Small intestine (tissue), 7 donors: ENCODE measurements around the gene VLDLR. TPM values are rescaled to one million over a fixed set of nuclear protein-coding genes. Genes with fewer than 3 reads are reported as not detected.
A peak's percentile ranks its signal among the peaks of the same experiment; 100 is the strongest.

Source experiments
- DNase-seq, 2 donors: peaks; one replicate each; pipeline versions ENCODE4 v3.0.0 to v3.0.0-alpha.2; 2013
- FAIRE-seq: peaks from 2 replicates; lab custom pipeline; 2012; peaks lifted over from hg19 to GRCh38; lab: Jason Lieb, UNC
- H3K27ac ChIP-seq, 3 donors: one replicate each; pipeline ENCODE4 v1.5.1; 2013; ENCODE audit warnings: low read length in 2 of 3, mild to moderate bottlenecking in 2 of 3, control low read depth in 1 of 3, inconsistent platforms in 1 of 3, low read depth in 1 of 3, moderate library complexity in 1 of 3
- H3K27me3 ChIP-seq, 3 donors: one replicate each; pipeline ENCODE4 v1.6.1; 2013; ENCODE audit warnings: low read length in 3 of 3, inconsistent platforms in 1 of 3; ENCODE audit not compliant: control insufficient read depth in 3 of 3, insufficient read depth in 3 of 3
- H3K36me3 ChIP-seq, 3 donors: one replicate each; pipeline ENCODE4 v1.6.1; 2013; ENCODE audit warnings: low read length in 3 of 3, inconsistent platforms in 1 of 3, low read depth in 1 of 3, mild to moderate bottlenecking in 1 of 3, moderate library complexity in 1 of 3; ENCODE audit not compliant: control insufficient read depth in 3 of 3, insufficient read depth in 2 of 3
- H3K4me1 ChIP-seq, 3 donors: one replicate each; pipeline ENCODE4 v1.6.1; 2013; ENCODE audit warnings: low read length in 2 of 3, inconsistent platforms in 1 of 3, low read depth in 1 of 3, mild to moderate bottlenecking in 1 of 3, moderate library complexity in 1 of 3; ENCODE audit not compliant: control insufficient read depth in 3 of 3, insufficient read depth in 2 of 3
- H3K4me3 ChIP-seq, 3 donors: one replicate each; pipeline ENCODE4 v1.5.1; 2013; ENCODE audit warnings: low read length in 3 of 3, control low read depth in 1 of 3, inconsistent platforms in 1 of 3, low read depth in 1 of 3, mild to moderate bottlenecking in 1 of 3, moderate library complexity in 1 of 3
- H3K9me3 ChIP-seq, 2 donors: one replicate each; pipeline ENCODE4 v1.6.1; 2013; ENCODE audit warnings: low read depth in 1 of 2, low read length in 1 of 2; ENCODE audit not compliant: control insufficient read depth in 2 of 2, insufficient read depth in 1 of 2
- WGBS, 3 donors: extraction: QIAGEN DNeasy Blood & Tissue Kit; methylation state at CpG; one replicate each; pipeline ENCODE4 v1.1.7; 2013; 5-methylcytosine and 5-hydroxymethylcytosine counted together
- polyA plus RNA-seq, 4 donors: library from polyadenylated mRNA; stranded (reverse) in 3 of 4; unstranded in 1 of 4; fragments of 200-250 nt in 3 of 4; fragments of 120-200 nt in 1 of 4; gene quantifications; one replicate each; pipeline versions ENCODE4 v1.2.1 to v1.2.3, GENCODE V29; 2013
- donor health status: healthy with polysubstance abuse.
- donor health status: control.
- donor health status: control.
- donor health status: Bipolar disorder and iron deficiency.
- donor health status: healthy.

Gene VLDLR
- polyA plus RNA-seq, 4 donors, result 0.81 to 2.4 (median 2.1) TPM; not detected in 1

GRCh38 chr9:2662496-2662895 lies 40.9 kb downstream of the VLDLR start:
- FAIRE-seq, result no peak
- DNase-seq, result no peak
- Histone ChIP-seq H3K4me3 (no peak overlapping the region), H3K36me3 (no peaks in the 10 kb centered on the region), H3K4me1 (no peaks in the 10 kb centered on the region), H3K9me3 (peaks cover 0 to 5% of the 10 kb centered on the region in 2 donors), H3K27me3 (no peaks in the 10 kb centered on the region), H3K27ac (no peak overlapping the region)
- WGBS, 3 donors, result 74 to 88% (median 81%) methylated on average over 7 of the region's 7 CpGs

GRCh38 chr9:2663461-2664173 lies 42.0 kb downstream of the VLDLR start:
- H3K9me3 ChIP-seq, result peaks cover 0 to 5% of the 10 kb centered on the region in 2 donors
- WGBS, 3 donors, result 72 to 87% (median 86%) methylated on average over 7 of the region's 7 CpGs
- H3K4me1 ChIP-seq, result no peaks in the 10 kb centered on the region
- FAIRE-seq, result no peak
- no peaks in the 10 kb centered on the region for H3K36me3 ChIP-seq
- no peak for DNase-seq
- H3K27ac ChIP-seq, result no peak overlapping the region
- H3K4me3 ChIP-seq, result no peak overlapping the region
- H3K27me3 ChIP-seq, result no peaks in the 10 kb centered on the region

- no peaks in the 10 kb centered on the region for H3K4me1 ChIP-seq
- peaks cover 0 to 5% of the 10 kb centered on the region in 2 donors for H3K9me3 ChIP-seq
- H3K27ac ChIP-seq, result no peak overlapping the region
- H3K36me3 ChIP-seq, result no peaks in the 10 kb centered on the region
- WGBS, 3 donors, result 58 to 67% (median 65%) methylated on average over 4 of the region's 4 CpGs
- no peak overlapping the region for H3K4me3 ChIP-seq
- H3K27me3 ChIP-seq, result no peaks in the 10 kb centered on the region
- FAIRE-seq, result no peak
- no peak for DNase-seq
These were observed 42.8 kb downstream of the VLDLR start for GRCh38 chr9:2664174-2665065.

GRCh38 chr9:2666569-2666968 lies 45.0 kb downstream of the VLDLR start:
- 94 to 98% (median 97%) methylated on average over 4 of the region's 4 CpGs for WGBS, 3 donors
- no peak overlapping the region for H3K4me3 ChIP-seq
- FAIRE-seq, result no peak
- H3K27me3 ChIP-seq, result no peaks in the 10 kb centered on the region
- no peak for DNase-seq
- H3K4me1 ChIP-seq, result no peaks in the 10 kb centered on the region
- H3K27ac ChIP-seq, result no peak overlapping the region
- H3K36me3 ChIP-seq, result no peaks in the 10 kb centered on the region
- H3K9me3 ChIP-seq, result peaks cover 0 to 5% of the 10 kb centered on the region in 2 donors

- no peak overlapping the region for H3K4me3 ChIP-seq
- DNase-seq (no peak), FAIRE-seq (no peak)
- 75 to 97% (median 76%) methylated on average over 1 of the region's 3 CpGs for WGBS, 3 donors
- no peaks in the 10 kb centered on the region for H3K9me3 ChIP-seq
- H3K36me3 ChIP-seq, result no peaks in the 10 kb centered on the region
- no peaks in the 10 kb centered on the region for H3K27me3 ChIP-seq
- H3K4me1 ChIP-seq, result no peaks in the 10 kb centered on the region
- H3K27ac ChIP-seq, result no peak overlapping the region
These were observed 51.6 kb downstream of the VLDLR start for GRCh38 chr9:2673161-2673560.

GRCh38 chr9:2674141-2674824 lies 52.7 kb downstream of the VLDLR start:
- H3K4me3 ChIP-seq, result no peak overlapping the region
- FAIRE-seq (peak; percentile 49), DNase-seq (no peak)
- no peaks in the 10 kb centered on the region for H3K4me1 ChIP-seq
- no peaks in the 10 kb centered on the region for H3K36me3 ChIP-seq
- WGBS, 3 donors, result 77 to 83% (median 79%) methylated on average over 9 of the region's 9 CpGs
- H3K9me3 ChIP-seq, result no peaks in the 10 kb centered on the region
- H3K27ac ChIP-seq, result no peak overlapping the region
- no peaks in the 10 kb centered on the region for H3K27me3 ChIP-seq

GRCh38 chr9:2675834-2676233 lies 54.2 kb downstream of the VLDLR start:
- no peaks in the 10 kb centered on the region for H3K27me3 ChIP-seq
- H3K36me3 ChIP-seq, result no peaks in the 10 kb centered on the region
- no peaks in the 10 kb centered on the region for H3K9me3 ChIP-seq
- DNase-seq, result no peak
- no peak overlapping the region for H3K27ac ChIP-seq
- H3K4me1 ChIP-seq, result no peaks in the 10 kb centered on the region
- no peak overlapping the region for H3K4me3 ChIP-seq
- WGBS, 3 donors, result 27 to 59% (median 36%) methylated on average over 1 of the region's 1 CpG
- FAIRE-seq, result no peak

- Histone ChIP-seq H3K27me3 (no peaks in the 10 kb centered on the region), H3K9me3 (no peaks in the 10 kb centered on the region), H3K4me1 (no peaks in the 10 kb centered on the region), H3K4me3 (no peak overlapping the region), H3K36me3 (no peaks in the 10 kb centered on the region), H3K27ac (no peak overlapping the region)
- DNase-seq (peak; percentile 6 to 7), FAIRE-seq (no peak)
- WGBS, 3 donors, result 33 to 58% (median 58%) methylated on average over 4 of the region's 4 CpGs
These were observed 54.9 kb downstream of the VLDLR start for GRCh38 chr9:2676466-2676865.
